ENCODE data around the gene ATPAF1. TPM values are rescaled to one million over a fixed set of nuclear protein-coding genes. Genes with fewer than 3 reads are reported as not detected.
"Not testable (repeated sequence)": the region's sequence is repeated elsewhere in the genome, so short reads cannot be mapped to it uniquely, and the experiment has no call there.

The ATPAF1 gene
- total RNA-seq, 1 donor from 2014 or later = 40.9 TPM

DNA sequence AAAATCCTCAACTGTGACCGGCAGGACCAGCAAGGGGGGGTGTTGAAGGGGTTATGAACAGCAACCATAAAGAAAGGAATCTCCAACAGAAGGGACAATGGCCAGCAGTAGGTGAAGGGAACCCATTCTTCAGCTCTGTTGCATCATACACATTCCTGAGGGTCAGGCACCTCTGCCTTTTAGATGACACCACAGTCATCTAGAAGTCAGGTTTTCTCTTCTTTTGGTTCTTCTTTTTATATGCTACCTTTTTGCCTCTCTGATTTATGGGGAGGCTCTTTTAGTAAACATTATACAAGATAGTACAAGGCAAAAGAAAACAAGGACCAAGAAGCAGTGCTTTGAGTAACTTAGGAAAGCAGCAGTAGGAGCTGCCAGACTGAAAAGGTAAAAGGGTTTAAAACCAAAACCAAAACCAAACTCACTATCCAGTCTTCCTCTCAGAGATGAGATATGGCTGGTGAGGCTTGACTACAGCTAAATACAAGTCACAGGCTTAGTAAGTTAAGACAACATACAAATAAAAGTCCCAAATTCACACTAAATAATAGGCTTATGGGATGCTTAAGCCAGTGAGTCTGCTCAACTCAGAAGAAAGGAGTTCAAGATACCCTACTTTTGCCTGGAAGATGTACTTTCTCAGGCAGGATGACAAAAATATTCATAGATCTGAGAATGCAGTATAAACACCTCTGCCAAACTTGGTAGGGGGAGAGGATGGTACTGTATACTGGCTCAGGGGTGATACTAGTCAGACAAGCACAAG, 7.6 kb upstream of the ATPAF1 start:
- Mint-ChIP-seq H3K36me3 (ENCODE audit: low read depth) (peaks cover 48% of the 10 kb centered on the region), H3K9me3 (no peaks in the 10 kb centered on the region), H3K4me3 (peak overlapping the region; percentile 62), H3K4me1 (ENCODE audit: low read depth) (peaks cover 40% of the 10 kb centered on the region), H3K27me3 (ENCODE audit: insufficient read depth) (no peaks in the 10 kb centered on the region), H3K27ac (peak overlapping the region; percentile 92)
- intact Hi-C loops (cut with micrococcal nuclease) = loop anchor here (1.0 to 2.0 kb wide), 2 partner anchors 8 to 43 kb away; partner anchors contain the start of gene EFCAB14
- no peak for DNase-seq (ENCODE audit: low spot score)

DNA sequence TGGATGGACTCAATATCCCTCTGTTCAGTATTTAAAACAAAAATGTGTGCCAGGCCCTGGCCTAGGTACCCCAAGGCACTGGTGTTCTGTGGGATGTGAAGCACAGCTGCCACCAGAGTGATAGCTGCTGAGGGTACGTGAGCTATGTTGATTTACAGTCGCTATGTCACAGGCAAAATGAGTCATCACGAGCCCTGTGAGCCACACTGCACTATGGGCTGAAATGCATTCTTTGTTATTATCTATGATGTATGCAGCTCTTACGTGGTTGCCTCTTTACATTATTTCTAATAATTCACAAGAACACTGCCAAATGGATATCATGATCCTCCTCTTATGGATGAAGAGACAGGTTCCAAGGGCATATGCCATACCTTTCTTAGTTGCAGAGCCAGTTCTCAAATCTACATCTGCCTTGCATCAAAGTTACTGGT, 5.6 kb upstream of the ATPAF1 start:
- Mint-ChIP-seq H3K9me3 (no peaks in the 10 kb centered on the region), H3K27me3 (ENCODE audit: insufficient read depth) (no peaks in the 10 kb centered on the region), H3K36me3 (ENCODE audit: low read depth) (peaks cover 36% of the 10 kb centered on the region), H3K4me1 (ENCODE audit: low read depth) (peaks cover 40% of the 10 kb centered on the region), H3K4me3 (no peak overlapping the region), H3K27ac (no peak overlapping the region)
- no peak for DNase-seq (ENCODE audit: low spot score)
- intact Hi-C loops (cut with micrococcal nuclease) = no loop called here

DNA sequence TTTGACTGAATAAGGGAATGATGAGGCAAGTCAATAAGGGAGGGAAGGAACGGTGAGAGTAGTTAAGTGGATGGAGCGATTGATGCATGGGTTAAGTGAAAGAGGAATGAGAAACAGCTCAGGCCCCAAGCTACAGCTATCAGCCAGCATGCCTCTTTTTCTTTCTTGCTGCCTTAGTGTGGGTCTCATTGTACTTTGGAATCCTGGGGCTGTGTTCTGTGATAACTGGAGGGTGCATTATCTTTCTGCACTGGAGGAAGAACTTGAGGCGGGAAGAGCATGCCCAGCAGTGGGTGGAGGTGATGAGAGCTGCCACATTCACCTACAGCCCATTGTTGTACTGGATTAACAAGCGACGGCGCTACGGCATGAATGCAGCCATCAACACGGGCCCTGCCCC, 4.5 kb upstream of the ATPAF1 start:
- Mint-ChIP-seq H3K9me3 (no peaks in the 10 kb centered on the region), H3K4me3 (no peak overlapping the region), H3K36me3 (ENCODE audit: low read depth) (peaks cover 28% of the 10 kb centered on the region), H3K27me3 (ENCODE audit: insufficient read depth) (no peaks in the 10 kb centered on the region), H3K4me1 (ENCODE audit: low read depth) (peaks cover 36% of the 10 kb centered on the region), H3K27ac (no peak overlapping the region)
- intact Hi-C loops (cut with micrococcal nuclease) = no loop called here
- DNase-seq (ENCODE audit: low spot score) = no peak

DNA sequence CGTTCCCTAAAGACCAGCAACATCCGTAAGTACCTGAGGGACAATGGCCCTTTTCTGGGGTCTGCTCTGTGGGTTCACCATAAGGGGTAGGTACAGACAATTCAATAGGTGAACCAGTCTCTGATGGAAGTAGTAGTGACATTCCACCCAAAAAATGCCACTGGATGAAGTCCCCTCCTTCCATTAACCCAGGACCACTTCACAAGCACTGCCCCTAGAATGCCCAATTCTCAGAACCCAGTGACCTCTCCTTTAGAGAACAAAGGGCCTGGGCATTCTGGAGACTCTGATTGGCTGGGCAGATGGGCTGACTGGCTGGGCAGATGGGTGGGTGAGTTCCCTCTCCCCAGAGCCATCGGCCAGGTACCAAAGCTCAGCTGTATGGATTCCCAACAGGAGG, 3.4 kb upstream of the ATPAF1 start, which contains the start of gene TEX38:
TSS of gene TEX38 (plus strand) at position 301 of the 400 bp plus-strand sequence. CDS start at position 382, 81 bp downstream.
- no peak for DNase-seq (ENCODE audit: low spot score)
- H3K27ac Mint-ChIP-seq = no peak within 1 kb of the TSS
- peaks cover 35% of the 10 kb centered on the region for H3K4me1 Mint-ChIP-seq (ENCODE audit: low read depth)
- no peak within 1 kb of the TSS for H3K4me3 Mint-ChIP-seq
- intact Hi-C loops (cut with micrococcal nuclease) = no loop called here
- H3K9me3 Mint-ChIP-seq = no peaks in the 10 kb centered on the region
- H3K27me3 Mint-ChIP-seq (ENCODE audit: insufficient read depth) = no peaks in the 10 kb centered on the region
- H3K36me3 Mint-ChIP-seq (ENCODE audit: low read depth) = peaks cover 22% of the 10 kb centered on the region

DNA sequence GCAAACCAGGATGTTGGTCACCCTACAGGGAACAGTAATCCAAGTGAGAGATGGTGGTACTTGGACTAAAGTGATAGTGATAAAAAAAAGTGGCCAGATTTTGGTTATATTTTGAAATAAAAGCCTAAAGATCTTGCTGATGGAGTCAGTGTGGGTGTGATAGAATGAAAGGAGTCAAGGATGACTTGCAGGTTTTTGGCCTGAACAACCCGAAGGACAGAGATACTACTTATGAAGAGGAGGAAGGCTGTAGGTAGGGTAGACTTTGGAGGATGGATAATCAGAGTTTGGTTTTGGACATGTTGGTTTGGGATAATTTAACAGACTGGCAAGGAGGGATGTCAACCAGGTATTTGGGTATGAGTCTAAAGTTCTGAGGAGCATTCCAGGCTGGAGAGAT, 2.0 kb upstream of the ATPAF1 start:
- Mint-ChIP-seq H3K36me3 (ENCODE audit: low read depth) (peaks cover 11% of the 10 kb centered on the region), H3K9me3 (no peaks in the 10 kb centered on the region), H3K4me1 (ENCODE audit: low read depth) (peaks cover 30% of the 10 kb centered on the region), H3K4me3 (no peak overlapping the region), H3K27ac (no peak overlapping the region), H3K27me3 (ENCODE audit: insufficient read depth) (no peaks in the 10 kb centered on the region)
- intact Hi-C loops (cut with micrococcal nuclease) = no loop called here
- no peak for DNase-seq (ENCODE audit: low spot score)

DNA sequence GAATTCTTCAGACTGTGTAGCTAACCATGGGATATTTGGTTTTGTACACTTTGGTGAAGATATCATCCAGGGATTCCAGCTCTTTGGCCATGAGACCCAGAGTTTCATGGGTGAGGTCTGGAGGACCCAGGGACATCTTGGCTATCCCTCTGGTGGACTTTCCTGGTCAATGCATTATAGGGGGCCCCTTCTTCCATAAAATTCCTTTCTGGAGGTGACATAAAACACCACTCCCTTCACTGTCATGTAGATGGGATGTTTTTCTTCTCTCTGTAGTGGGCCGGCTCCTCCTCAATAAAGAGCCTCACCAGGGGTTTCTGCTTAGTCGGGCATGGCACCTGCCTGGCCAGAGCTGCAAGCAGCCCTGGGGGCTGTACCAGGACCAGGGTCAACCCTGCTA, 2.2 kb downstream of the ATPAF1 start:
- Mint-ChIP-seq H3K4me1 (ENCODE audit: low read depth) (peaks cover 25% of the 10 kb centered on the region), H3K9me3 (no peaks in the 10 kb centered on the region), H3K27ac (no peak overlapping the region), H3K4me3 (peak overlapping the region; percentile 85), H3K27me3 (ENCODE audit: insufficient read depth) (no peaks in the 10 kb centered on the region), H3K36me3 (ENCODE audit: low read depth) (peaks cover 18% of the 10 kb centered on the region)
- no peak for DNase-seq (ENCODE audit: low spot score)
- intact Hi-C loops (cut with micrococcal nuclease) = loop anchor here (5.0 kb wide), 2 partner anchors 84 to 134 kb away; no protein-coding TSS in a partner anchor

DNA sequence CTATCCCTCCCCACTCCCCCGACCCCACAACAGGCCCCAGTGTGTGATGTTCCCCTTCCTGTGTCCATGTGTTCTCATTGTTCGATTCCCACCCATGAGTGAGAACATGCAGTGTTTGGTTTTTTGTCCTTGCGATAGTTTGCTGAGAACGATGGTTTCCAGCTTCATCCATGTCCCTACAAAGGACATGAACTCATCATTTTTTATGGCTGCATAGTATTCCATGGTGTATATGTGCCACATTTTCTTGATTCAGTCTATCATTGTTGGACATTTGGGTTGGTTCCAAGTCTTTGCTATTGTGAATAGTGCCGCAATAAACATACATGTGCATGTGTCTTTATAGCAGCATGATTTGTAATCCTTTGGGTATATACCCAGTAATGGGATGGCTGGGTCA, 5.2 kb downstream of the ATPAF1 start:
- H3K9me3 Mint-ChIP-seq = not testable (repeated sequence)

DNA sequence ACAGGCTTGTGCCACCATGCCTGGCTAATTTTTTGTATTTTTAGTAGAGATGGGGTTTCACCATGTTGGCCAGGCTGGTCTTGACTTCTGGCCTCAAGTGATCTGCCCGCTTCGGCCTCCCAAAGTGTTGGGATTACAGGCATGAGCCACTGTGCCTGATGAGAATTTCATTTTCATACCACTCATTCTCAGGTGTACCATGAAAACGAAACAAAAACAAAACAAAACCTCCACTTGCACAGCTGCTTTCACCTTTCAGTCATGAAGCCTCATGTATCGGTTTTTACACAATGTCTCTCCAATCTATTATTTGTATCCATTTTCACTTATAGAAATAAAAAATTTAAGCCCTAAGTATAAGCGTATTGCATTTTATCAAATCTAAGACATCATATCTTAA, 8.0 kb downstream of the ATPAF1 start:
- H3K4me3 Mint-ChIP-seq; H3K27me3 Mint-ChIP-seq (ENCODE audit: insufficient read depth); DNase-seq (ENCODE audit: low spot score); H3K27ac Mint-ChIP-seq; H3K9me3 Mint-ChIP-seq; intact Hi-C loops (cut with micrococcal nuclease): not testable (repeated sequence)
- Mint-ChIP-seq H3K4me1 (ENCODE audit: low read depth) (peaks cover 27% of the 10 kb centered on the region), H3K36me3 (ENCODE audit: low read depth) (peaks cover 36% of the 10 kb centered on the region)

More for the DNA sequence above, 5.2 kb downstream of the ATPAF1 start:
- DNase-seq (ENCODE audit: low spot score); H3K4me3 Mint-ChIP-seq; H3K27ac Mint-ChIP-seq; intact Hi-C loops (cut with micrococcal nuclease); H3K27me3 Mint-ChIP-seq (ENCODE audit: insufficient read depth): not testable (repeated sequence)
- Mint-ChIP-seq H3K36me3 (ENCODE audit: low read depth) (peaks cover 20% of the 10 kb centered on the region), H3K4me1 (ENCODE audit: low read depth) (peaks cover 43% of the 10 kb centered on the region)

DNA sequence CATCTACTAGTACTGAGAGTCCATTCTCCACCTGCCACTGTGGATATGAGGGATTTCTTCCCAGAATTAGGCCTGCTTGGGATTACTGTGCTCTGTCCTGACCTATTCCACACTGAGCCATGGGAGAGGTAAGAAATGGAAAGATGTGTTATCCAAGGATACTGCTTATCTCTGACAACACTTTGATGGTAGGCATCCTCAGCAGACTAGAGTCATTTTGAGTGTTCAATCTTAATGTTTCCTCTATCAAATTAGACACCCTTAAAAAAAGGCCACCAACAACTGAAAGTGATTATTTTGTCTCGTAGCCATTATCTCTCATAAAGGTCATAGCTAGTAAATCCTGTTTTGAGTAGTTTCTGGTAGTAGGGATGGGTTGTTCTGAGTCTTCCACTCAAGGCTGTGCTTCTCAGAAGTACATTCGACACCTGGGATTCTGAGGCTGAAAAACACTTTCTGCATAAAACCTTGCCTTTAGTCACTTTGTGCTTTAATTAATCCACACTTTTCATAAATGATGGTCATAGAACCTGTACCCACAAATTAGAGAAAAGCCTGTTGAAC, 8.8 kb downstream of the ATPAF1 start:
- Mint-ChIP-seq H3K4me1 (ENCODE audit: low read depth) (peaks cover 22% of the 10 kb centered on the region), H3K4me3 (no peak overlapping the region), H3K9me3 (peaks cover 7% of the 10 kb centered on the region), H3K36me3 (ENCODE audit: low read depth) (peaks cover 36% of the 10 kb centered on the region), H3K27ac (no peak overlapping the region), H3K27me3 (ENCODE audit: insufficient read depth) (no peaks in the 10 kb centered on the region)
- no peak for DNase-seq (ENCODE audit: low spot score)
- intact Hi-C loops (cut with micrococcal nuclease) = no loop called here

DNA sequence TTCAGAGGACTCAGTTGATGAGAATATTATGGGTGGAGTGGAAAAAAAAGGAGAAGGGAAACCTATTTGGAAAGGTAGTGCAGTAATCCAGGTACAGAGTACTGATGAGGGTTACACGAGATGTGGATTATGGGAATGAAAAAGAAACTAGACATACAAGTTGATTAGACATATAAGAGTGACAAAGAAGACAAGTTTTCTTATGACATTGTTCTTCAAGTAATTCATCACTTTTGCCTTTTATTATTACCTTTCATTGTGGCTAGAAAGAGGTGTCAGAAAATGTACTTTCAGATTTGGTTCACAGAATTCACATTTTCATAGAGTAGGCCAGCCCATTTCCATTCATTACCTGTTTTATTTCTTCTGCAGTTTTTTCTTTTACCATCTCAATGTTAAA, 10.4 kb downstream of the ATPAF1 start:
- H3K4me1 Mint-ChIP-seq (ENCODE audit: low read depth) = peaks cover 36% of the 10 kb centered on the region
- H3K9me3 Mint-ChIP-seq = peaks cover 7% of the 10 kb centered on the region
- H3K4me3 Mint-ChIP-seq = no peak overlapping the region
- peaks cover 36% of the 10 kb centered on the region for H3K36me3 Mint-ChIP-seq (ENCODE audit: low read depth)
- H3K27ac Mint-ChIP-seq = peak overlapping the region; percentile 67
- intact Hi-C loops (cut with micrococcal nuclease) = no loop called here
- DNase-seq (ENCODE audit: low spot score) = no peak
- no peaks in the 10 kb centered on the region for H3K27me3 Mint-ChIP-seq (ENCODE audit: insufficient read depth)

DNA sequence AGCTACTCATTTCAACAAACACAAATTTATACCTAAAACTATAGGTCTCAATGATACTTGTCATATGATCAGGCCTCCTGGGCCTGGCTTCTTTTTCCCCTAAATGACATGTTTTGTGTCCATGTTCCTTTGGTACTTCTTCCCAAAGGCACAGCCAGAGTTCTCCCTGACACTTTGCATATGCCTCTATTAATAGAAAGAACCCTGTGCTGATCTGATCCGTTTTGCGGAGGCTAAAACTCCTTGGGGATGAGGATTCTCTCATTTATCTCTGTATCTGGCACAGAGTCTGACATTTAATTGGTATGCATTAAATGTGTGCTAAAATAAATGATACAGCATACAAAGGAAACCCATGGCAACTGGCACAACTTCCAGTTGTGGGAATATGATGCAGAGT, 11.5 kb downstream of the ATPAF1 start:
- H3K4me3 Mint-ChIP-seq = no peak overlapping the region
- peaks cover 38% of the 10 kb centered on the region for H3K4me1 Mint-ChIP-seq (ENCODE audit: low read depth)
- H3K27ac Mint-ChIP-seq = no peak overlapping the region
- peaks cover 7% of the 10 kb centered on the region for H3K9me3 Mint-ChIP-seq
- no peaks in the 10 kb centered on the region for H3K27me3 Mint-ChIP-seq (ENCODE audit: insufficient read depth)
- no peak for DNase-seq (ENCODE audit: low spot score)
- peaks cover 40% of the 10 kb centered on the region for H3K36me3 Mint-ChIP-seq (ENCODE audit: low read depth)
- intact Hi-C loops (cut with micrococcal nuclease) = no loop called here

DNA sequence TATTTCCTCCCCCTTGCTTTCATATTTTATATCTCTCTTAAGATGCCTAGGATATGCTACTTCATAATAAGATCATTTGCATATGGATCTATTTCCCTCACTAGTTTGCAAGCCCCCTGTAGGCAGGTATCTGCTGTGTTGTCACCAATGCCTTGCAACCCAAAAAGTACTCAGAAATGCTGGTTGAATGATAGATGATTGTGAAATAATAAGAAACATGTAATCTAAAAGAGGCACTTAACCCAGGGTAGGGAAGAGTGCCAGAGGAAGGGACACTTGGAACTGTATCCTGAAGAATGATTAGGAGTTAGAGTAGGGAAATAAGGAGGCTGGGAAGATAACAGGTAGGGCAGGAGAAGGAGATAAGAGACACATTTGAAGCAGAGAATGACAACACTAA, 12.3 kb downstream of the ATPAF1 start:
- intact Hi-C loops (cut with micrococcal nuclease) = no loop called here
- Mint-ChIP-seq H3K9me3 (peaks cover 7% of the 10 kb centered on the region), H3K4me3 (no peak overlapping the region), H3K27me3 (ENCODE audit: insufficient read depth) (no peaks in the 10 kb centered on the region), H3K4me1 (ENCODE audit: low read depth) (peaks cover 38% of the 10 kb centered on the region), H3K27ac (no peak overlapping the region), H3K36me3 (ENCODE audit: low read depth) (peaks cover 40% of the 10 kb centered on the region)
- no peak for DNase-seq (ENCODE audit: low spot score)

DNA sequence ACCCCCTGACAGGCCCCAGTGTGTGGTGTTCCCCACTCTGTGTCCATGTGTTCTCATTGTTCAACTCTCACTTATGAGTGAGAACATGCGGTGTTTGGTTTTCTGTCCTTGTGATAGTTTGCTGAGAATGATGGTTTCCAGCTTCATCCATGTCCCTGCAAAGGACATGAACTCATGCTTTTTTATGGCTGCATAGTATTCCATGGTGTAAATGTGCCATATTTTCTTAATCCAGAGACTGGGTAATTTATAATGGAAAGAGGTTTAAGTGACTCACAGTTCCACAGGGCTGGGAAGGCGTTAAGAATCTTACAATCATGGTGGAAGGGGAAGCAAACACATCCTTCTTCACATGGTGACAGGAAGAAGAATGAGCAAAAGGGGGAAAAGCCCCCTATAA, 13.5 kb downstream of the ATPAF1 start:
- H3K27me3 Mint-ChIP-seq (ENCODE audit: insufficient read depth); intact Hi-C loops (cut with micrococcal nuclease); H3K4me3 Mint-ChIP-seq; DNase-seq (ENCODE audit: low spot score); H3K27ac Mint-ChIP-seq: not testable (repeated sequence)
- peaks cover 26% of the 10 kb centered on the region for H3K4me1 Mint-ChIP-seq (ENCODE audit: low read depth)
- H3K9me3 Mint-ChIP-seq = peaks cover 18% of the 10 kb centered on the region
- H3K36me3 Mint-ChIP-seq (ENCODE audit: low read depth) = peaks cover 51% of the 10 kb centered on the region

All from activated T-helper 1 cell treated with anti-CD3 and anti-CD28 coated beads, Interleukin-12 subunit alpha, Interleukin-12 subunit beta, Interleukin-2, Interleukin-4 antibody, amounts not matched to agents 30 ng/mL and 10 ng/mL and 1 ng/mL, durations not matched to agents 14 hours and 24 hours and 36 hours (primary cell).